Measurements from ENCODE around the gene UBE4B.
"Not testable (repeated sequence)": the region's sequence is repeated elsewhere in the genome, so short reads cannot be mapped to it uniquely, and the experiment has no call there.

UBE4B gene

DNA sequence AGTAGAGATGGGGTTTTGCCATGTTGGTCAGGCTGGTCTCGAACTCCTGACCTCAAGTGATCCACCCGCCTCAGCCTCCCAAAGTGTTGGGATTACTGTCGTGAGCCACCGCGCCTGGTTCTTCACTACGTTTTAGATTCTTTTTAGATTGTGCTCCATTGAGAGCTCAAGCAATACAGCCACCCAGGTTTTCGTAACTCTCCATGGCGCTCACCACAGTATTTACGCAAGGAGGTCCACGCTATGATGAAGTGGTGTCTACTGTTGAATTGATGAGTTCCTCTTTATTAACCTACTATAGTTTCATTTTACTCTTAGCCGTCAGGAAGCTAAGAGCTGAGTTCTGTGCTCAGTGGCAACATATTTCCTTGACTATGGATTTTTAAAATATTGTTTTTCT is 175.8 kb downstream of the UBE4B start:
- TF ChIP-seq ZNF274 (IDR thresholded peaks at IDR 0.05; ENCODE audit: low read depth, low read length): no peak
- H3K4me3 ChIP-seq (ENCODE audit: low read length): no peak overlapping the region

DNA sequence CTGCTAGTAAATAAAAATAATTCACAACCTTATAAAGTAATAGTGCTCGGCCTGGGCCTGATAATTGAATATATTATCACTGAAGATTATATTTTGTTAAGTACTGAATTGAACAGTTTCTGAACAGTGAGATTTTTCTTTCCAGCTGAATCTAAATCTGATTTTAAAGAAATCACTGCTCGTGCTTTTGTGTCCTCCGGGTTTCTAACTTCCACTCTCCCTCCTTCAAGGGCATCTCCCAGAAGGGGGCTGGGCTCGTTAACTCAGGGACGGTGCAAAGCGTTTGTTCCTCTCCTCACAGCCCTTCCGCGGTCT is 176.8 kb downstream of the UBE4B start:
- H3K4me3 ChIP-seq (ENCODE audit: low read length): peak overlapping the region; percentile 56
- no peak for TF ChIP-seq ZNF274 (IDR thresholded peaks at IDR 0.05; ENCODE audit: low read depth, low read length)

DNA sequence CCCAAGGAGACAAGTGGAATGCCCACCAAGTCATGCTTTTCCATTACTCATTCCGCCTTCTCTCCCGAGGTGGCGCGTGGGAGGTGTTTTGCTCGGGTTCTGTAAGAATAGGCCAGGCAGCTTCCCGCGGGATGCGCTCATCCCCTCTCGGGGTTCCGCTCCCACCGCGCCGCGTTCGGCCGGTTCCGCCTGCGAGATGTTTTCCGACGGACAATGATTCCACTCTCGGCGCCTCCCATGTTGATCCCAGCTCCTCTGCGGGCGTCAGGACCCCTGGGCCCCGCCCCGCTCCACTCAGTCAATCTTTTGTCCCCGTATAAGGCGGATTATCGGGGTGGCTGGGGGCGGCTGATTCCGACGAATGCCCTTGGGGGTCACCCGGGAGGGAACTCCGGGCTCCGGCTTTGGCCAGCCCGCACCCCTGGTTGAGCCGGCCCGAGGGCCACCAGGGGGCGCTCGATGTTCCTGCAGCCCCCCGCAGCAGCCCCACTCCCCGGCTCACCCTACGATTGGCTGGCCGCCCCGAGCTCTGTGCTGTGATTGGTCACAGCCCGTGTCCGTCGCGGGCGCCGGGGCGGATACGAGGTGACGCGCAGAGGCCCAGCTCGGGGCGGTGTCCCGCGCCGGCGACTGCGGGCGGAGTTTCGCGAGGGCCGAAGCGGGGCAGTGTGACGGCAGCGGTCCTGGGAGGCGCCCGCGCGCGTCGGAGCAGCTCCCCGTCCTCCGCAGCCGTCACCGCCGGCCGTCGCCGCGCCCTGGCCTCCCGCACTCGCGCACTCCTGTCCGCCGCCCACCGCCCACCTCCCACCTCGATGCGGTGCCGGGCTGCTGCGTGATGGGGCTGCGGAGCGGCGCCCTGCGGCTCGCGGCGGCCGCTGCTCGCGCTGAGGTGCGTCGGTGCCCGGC is 177.4 kb downstream of the UBE4B start, which contains the start of gene KIF1B:
TSS of gene KIF1B (plus strand) at position 666 of the 906 bp plus-strand sequence. CDS start 21,759 bp downstream, outside the sequence.
- peak within 1 kb of the TSS; percentile 95 for H3K4me3 ChIP-seq (ENCODE audit: low read length)
- no peak for TF ChIP-seq ZNF274 (IDR thresholded peaks at IDR 0.05; ENCODE audit: low read depth, low read length)

DNA sequence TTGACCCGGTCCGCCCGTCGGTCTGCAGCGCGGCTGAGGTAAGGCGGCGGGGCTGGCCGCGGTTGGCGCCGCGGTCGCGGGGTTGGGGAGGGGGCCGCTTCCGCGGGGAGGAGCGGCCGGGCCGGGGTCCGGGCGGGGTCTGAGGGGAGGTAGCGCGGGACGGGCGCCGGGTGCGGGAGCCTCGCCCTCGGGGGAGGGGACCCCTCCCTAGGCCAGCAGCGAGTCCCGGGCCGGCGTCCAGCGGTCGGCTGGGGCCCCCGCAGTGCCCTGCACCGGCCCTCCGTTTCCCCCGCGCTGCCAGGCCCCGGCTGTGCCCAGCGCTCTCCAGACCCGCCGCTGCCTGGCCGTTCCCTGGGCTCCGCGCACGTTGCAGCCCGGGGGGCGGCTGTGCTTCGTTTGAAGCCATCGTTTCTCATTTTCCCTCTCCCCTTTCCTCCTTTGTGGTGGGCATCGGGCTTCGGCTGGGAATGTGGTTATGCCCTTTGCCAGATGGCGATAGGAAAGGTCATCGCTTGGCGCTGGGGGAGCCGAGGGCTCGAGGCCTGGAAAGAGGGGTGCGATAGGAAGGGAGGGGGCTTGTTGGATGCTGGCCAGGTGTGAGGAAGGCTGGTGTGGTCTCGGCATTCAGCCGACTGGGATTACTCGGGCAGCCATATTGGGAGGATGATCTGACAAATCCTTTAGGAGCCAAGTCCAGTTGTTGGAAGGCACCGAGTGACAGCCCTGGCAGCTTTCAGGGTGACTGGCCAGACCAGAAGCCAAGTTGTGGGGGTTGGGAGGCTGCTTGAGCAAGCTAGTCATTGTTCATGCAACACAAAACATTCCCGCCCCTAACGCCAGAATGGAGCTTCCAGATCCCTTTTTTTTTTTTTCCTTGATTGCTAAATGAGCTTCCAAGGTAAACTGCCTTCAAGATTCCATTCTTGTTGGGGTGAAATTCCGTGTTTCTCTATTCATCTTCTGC is 178.4 kb downstream of the UBE4B start:
- H3K4me3 ChIP-seq (ENCODE audit: low read length): peak overlapping the region; percentile 95
- no peak for TF ChIP-seq ZNF274 (IDR thresholded peaks at IDR 0.05; ENCODE audit: low read depth, low read length)

DNA sequence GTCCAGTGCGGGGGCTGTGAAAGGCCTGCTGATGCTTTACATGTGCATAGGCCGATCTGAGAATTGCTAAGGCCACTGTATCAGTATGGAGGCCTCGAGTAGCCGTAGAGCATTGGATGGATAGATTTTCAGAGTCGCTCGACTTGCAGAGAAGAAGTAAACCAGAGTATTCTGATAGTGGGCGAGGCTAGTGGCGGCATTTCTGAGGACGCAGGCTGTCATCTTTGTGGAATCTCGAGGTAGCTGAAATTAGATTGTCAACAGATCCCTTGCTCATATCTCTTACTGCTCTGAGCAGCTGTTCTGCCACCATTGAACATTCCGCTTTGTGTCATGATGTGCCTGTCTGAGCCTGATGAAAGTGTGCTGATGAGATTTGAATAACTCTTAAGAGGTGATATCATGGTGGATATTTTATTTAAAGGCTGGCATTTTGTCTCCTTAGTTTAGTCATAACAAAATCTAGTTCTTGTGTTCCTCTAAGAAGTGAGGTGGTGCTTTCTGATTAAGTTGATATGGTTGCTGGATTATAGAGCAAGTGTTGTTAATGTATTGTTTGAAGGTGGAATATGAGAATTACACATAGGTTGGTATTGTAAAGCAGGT is 179.2 kb downstream of the UBE4B start:
- no peak for TF ChIP-seq ZNF274 (IDR thresholded peaks at IDR 0.05; ENCODE audit: low read depth, low read length)
- peak overlapping the region; percentile 95 for H3K4me3 ChIP-seq (ENCODE audit: low read length)

DNA sequence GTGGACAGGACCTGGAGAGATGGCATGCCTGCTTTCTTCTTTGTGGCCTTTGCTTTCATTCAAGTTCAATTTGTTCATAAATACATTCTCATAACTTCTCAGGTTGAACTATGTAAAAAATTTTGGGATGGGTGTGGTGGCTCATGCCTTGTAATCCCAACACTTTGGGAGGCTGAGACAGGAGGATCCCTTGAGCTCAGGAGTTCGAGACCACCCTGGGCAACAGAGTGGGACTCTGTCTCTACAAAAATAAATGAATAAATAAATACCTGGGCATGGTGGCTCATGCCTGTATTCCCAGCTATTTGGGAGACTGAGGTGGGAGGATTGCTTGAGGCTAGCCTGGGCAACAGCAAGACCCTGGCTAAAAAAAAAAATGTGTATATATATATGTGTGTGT is 179.7 kb downstream of the UBE4B start:
- no peak for TF ChIP-seq ZNF274 (IDR thresholded peaks at IDR 0.05; ENCODE audit: low read depth, low read length)
- no peak overlapping the region; the same call in 1 of the 2 replicates for H3K4me3 ChIP-seq (ENCODE audit: low read length)

DNA sequence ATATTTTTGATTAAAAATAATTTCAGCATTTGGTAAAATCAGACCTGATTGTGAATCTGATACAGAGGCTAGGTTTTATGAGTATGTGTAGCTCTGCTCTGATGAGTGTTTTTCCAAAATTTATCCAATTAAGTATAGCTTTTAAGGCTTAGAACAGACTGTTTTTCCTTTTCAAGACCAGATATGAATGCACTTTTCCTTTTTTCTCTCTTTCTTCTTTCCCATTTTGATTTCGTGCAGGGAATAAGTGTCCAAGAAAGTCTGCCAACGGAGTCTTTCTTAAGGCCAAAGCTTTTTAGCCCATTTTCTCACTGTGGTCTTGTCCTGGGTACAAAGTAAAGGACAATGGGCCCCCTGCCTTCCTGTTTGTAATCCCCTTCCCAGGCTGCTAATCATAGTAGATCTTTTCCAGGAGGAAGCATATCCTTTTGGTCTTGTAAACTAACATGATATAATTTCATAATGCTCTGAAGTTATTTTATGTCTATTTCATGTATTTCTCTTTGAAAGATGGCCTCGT is 180.5 kb downstream of the UBE4B start:
- no peak overlapping the region for H3K4me3 ChIP-seq (ENCODE audit: low read length)
- TF ChIP-seq ZNF274 (IDR thresholded peaks at IDR 0.05; ENCODE audit: low read depth, low read length): no peak

DNA sequence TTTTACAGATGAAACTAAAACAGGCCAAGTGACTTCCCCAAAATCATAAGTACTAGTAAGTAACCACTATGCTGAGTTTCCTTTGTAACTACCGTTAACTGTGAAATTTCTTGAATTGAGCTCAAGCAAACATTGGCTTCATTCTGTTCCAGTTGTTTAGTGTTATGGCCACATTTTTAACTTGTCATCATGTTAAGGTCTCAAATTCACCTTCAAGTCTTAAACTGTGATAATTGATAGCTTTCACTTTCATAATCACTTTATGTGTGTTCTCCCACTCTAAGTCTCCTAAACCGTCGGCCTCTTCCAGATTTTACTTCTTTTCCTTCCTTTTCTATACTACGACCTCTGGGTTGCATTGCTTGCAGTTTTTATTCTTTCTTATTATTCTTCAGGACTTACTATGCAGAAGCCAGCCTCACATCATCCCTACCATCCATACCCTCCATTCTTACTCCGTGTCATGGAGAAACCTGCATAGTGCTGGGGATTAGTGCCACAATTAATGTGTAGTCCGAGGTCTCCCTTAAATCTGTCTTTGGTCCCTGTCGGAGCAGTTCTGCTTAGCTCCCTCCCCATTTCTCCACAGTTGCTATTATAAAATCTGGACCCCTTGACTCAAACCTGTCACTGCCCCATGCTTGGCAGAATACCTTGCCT is 183.5 kb downstream of the UBE4B start:
- H3K4me3 ChIP-seq (ENCODE audit: low read length): 0 out of 2 replicates have a peak overlapping the region, but pooled peaks have one; percentile 2
- TF ChIP-seq ZNF274 (IDR thresholded peaks at IDR 0.05; ENCODE audit: low read depth, low read length): no peak

DNA sequence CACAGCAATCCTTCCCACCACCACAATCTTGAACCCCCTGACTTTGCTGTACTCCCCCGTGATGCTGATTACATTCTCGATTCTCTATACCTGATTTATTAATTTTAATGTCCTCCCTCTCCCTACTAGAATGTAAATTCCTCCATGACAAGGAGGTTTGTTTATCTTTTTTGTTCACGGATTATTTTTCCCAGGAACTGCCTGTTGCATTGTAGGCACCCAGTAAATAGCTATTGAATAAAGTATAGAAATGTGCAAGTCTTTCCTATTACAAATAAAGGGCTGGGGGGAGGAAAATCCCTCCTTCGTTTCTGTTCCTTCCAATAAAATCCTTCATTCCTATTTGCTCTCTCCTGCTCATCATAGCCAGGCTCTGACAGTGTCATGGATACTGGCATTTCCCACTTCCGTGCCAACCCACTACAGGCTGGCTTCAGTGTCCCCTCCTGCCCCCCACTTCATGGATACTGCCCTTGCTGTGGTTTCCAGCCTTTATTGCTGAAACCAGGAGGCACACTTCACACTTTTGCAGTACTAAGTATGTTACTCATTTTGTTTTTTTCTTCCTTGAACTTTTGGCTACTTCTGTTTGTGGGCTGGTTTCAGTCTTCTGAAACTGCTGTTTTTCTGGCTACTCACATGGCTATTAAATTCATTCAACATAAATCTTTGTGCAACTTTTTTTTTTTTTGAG is 185.1 kb downstream of the UBE4B start:
- H3K4me3 ChIP-seq (ENCODE audit: low read length): no peak overlapping the region
- TF ChIP-seq ZNF274 (IDR thresholded peaks at IDR 0.05; ENCODE audit: low read depth, low read length): no peak

DNA sequence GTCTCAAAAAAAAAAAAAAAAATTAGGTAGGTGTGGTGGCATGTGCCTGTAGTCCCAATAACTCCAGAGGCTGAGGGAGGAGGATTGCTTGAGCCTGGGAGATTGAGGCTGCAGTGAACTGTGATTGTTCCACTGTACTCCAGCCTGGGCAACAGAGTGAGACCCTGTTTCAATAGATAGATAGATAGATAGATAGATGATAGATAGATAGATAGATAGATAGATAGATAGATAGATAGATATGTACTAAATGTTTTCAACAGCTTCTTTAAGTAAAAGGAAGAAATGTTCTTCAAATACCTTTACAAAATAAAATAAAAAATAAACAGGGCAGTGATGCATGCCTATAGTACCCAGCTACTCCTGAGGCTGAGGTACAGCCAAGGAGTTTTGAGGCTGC is 187.4 kb downstream of the UBE4B start:
- no peak for TF ChIP-seq ZNF274 (IDR thresholded peaks at IDR 0.05; ENCODE audit: low read depth, low read length)

DNA sequence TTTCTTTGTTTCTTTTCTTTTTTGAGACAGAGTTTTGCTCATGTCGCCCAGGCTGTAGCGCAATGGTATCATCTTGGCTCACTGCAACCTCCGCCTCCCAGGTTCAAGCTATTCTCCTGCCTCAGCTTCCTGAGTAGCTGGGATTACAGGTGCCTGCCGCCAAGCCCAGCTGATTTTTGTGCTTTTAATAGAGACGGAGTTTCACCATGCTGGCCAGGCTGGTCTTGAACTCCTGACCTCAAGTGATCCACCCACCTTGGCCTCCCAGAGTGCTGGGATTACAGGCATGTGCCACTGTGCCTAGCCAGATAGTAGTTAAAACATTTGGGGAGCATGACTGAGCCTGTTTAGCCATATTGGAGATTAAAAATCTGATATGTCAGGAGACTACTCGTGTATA is 187.9 kb downstream of the UBE4B start:
- not testable (repeated sequence) for H3K4me3 ChIP-seq (ENCODE audit: low read length)

More for the DNA sequence above, 187.4 kb downstream of the UBE4B start:
- H3K4me3 ChIP-seq (ENCODE audit: low read length): no peak overlapping the region

DNA sequence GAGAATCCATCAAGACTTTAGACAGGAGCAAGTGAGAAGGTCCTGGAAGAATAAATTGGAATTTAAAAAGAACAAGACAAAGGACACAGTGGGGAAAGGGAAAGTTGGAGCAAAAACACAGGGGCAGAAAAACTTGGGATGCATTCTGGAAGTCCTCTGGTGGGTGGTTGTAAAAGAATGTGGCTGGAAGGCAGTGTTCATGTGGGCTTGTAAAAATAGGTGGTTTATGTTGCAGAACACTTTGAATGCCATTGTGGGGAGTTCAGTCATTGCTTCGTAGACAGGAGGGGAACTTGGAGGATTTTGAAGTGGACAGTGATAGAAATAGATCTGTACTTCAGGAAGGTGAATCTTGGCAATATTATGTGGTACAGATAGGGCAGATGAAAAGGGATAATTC is 192.8 kb downstream of the UBE4B start:
- no peak overlapping the region for H3K4me3 ChIP-seq (ENCODE audit: low read length)
- TF ChIP-seq ZNF274 (IDR thresholded peaks at IDR 0.05; ENCODE audit: low read depth, low read length): no peak

DNA sequence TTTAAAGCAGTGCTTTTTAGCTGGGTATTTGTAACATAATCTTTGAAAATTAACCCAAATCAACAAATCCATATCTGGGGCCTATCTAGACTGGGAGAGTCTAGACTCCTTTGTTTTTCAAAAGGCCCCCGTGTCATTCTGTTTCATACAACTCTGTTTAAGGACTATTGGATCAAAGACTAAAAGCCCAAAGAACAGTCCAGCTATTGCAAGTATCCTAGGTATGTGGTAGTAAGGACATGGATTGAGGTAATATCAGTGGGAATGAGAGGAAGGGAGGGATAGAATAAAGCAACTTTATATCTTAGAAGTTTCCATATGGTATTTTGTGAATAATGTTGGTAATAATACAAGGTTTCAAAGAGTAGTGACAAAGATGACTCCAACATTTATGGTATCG is 195.8 kb downstream of the UBE4B start:
- H3K4me3 ChIP-seq (ENCODE audit: low read length): no peak overlapping the region
- TF ChIP-seq ZNF274 (IDR thresholded peaks at IDR 0.05; ENCODE audit: low read depth, low read length): no peak
